Fibroblast of mammary gland (primary cell): ENCODE results near the gene KCNAB1.

Experiments used
- DNase-seq: peaks from one replicate; pipeline ENCODE4 v3.0.0-alpha.2; 2010; ENCODE audit warnings: low read depth
- H3K4me3 ChIP-seq: 2 replicates; pipeline ENCODE4 v1.5.1; 2011; ENCODE audit warnings: low read depth, mild to moderate bottlenecking, low read length, moderate library complexity; ENCODE audit not compliant: control insufficient read depth
- CTCF ChIP-seq: conservative IDR thresholded peaks from 2 replicates; pipeline ENCODE4 v1.5.1; 2011; ENCODE audit warnings: low read depth, low read length, inconsistent platforms; ENCODE audit not compliant: control insufficient read depth, insufficient read depth

KCNAB1 gene

GRCh38 chr3:156109989-156110388 is 10.4 kb upstream of the KCNAB1 start:
- no peak overlapping the region for H3K4me3 ChIP-seq
- TF ChIP-seq CTCF = no peak
- DNase-seq = no peak

- no peak for TF ChIP-seq CTCF
Observed at GRCh38 chr3:156126467-156126866, 6.1 kb downstream of the KCNAB1 start.

GRCh38 chr3:156131241-156131640 is 10.9 kb downstream of the KCNAB1 start:
- H3K4me3 ChIP-seq = no peak overlapping the region
- TF ChIP-seq CTCF = no peak
- no peak for DNase-seq

More at GRCh38 chr3:156126467-156126866, 6.1 kb downstream of the KCNAB1 start:
- DNase-seq = no peak
- H3K4me3 ChIP-seq = no peak overlapping the region

- DNase-seq = no peak
- no peak overlapping the region for H3K4me3 ChIP-seq
- no peak for TF ChIP-seq CTCF
Observed at GRCh38 chr3:156131799-156132198, 11.4 kb downstream of the KCNAB1 start.

GRCh38 chr3:156132313-156132712 is 11.9 kb downstream of the KCNAB1 start:
- DNase-seq = no peak
- H3K4me3 ChIP-seq = no peak overlapping the region
- TF ChIP-seq CTCF = no peak

GRCh38 chr3:156133076-156133475 is 12.7 kb downstream of the KCNAB1 start:
- no peak for TF ChIP-seq CTCF
- no peak for DNase-seq
- no peak overlapping the region for H3K4me3 ChIP-seq
